Fibroblast of the aortic adventitia (primary cell): ENCODE data around the gene IFITM1. TPM values are rescaled to one million over a fixed set of nuclear protein-coding genes. Genes with fewer than 3 reads are reported as not detected.

Experiments
- DNase-seq: peaks from one replicate; pipeline ENCODE4 v3.0.0-alpha.2; 2010; ENCODE audit warnings: low read depth
- H3K4me3 ChIP-seq: 2 replicates; pipeline ENCODE4 v1.5.1; 2011; ENCODE audit warnings: low read depth, mild to moderate bottlenecking, control low read depth, low read length, moderate library complexity
- total RNA-seq: library from RNA; depleted of rRNA; stranded (reverse); fragments of >200 nt; gene quantifications from 2 replicates; pipeline ENCODE4 v1.2.3, GENCODE V29; 2012; ENCODE audit warnings: low replicate concordance
- TF ChIP-seq, protein P1 (sequence below): IDR thresholded peaks from 2 replicates; pipeline ENCODE4 v1.5.1; 2011; ENCODE audit warnings: mild to moderate bottlenecking, low read length, control low read depth, inconsistent platforms; ENCODE audit not compliant: insufficient read depth

The IFITM1 gene
- total RNA-seq, 1 donor, result 24.2 TPM

GRCh38 chr11:271319-271715 is 42.5 kb upstream of the IFITM1 start:
- DNase-seq, result no peak
- H3K4me3 ChIP-seq, result no peak overlapping the region
- TF ChIP-seq, protein P1, sequence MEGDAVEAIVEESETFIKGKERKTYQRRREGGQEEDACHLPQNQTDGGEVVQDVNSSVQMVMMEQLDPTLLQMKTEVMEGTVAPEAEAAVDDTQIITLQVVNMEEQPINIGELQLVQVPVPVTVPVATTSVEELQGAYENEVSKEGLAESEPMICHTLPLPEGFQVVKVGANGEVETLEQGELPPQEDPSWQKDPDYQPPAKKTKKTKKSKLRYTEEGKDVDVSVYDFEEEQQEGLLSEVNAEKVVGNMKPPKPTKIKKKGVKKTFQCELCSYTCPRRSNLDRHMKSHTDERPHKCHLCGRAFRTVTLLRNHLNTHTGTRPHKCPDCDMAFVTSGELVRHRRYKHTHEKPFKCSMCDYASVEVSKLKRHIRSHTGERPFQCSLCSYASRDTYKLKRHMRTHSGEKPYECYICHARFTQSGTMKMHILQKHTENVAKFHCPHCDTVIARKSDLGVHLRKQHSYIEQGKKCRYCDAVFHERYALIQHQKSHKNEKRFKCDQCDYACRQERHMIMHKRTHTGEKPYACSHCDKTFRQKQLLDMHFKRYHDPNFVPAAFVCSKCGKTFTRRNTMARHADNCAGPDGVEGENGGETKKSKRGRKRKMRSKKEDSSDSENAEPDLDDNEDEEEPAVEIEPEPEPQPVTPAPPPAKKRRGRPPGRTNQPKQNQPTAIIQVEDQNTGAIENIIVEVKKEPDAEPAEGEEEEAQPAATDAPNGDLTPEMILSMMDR, result no peak

- no peak overlapping the region for H3K4me3 ChIP-seq
- no peak for DNase-seq
- TF ChIP-seq, protein P1, result no peak
These were observed 41.5 kb upstream of the IFITM1 start for GRCh38 chr11:272195-272930.

GRCh38 chr11:272931-273198 is 41.0 kb upstream of the IFITM1 start:
- TF ChIP-seq, protein P1, result no peak
- DNase-seq, result no peak
- H3K4me3 ChIP-seq, result no peak overlapping the region

DNA sequence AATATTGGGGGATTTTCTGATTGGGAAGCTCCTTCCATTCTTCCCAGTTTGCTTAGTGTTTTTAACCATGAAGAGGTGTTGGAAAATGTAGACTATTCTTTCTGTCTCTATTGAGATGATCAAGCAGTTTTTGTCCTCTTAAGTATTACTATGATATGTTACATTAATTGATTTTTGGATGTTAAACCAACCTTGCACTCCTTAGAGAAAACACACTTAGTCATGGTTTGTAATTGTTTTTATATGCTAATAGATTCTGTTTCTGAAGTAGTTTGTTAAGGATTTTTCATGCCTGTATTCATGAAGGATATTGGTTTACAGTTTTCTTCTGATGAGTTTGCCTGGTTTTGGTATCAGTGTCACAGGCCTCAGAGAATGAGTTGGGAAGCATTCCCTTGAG is 37.6 kb upstream of the IFITM1 start:
- no peak for DNase-seq
- TF ChIP-seq, protein P1, result no peak
- H3K4me3 ChIP-seq, result no peak overlapping the region

DNA sequence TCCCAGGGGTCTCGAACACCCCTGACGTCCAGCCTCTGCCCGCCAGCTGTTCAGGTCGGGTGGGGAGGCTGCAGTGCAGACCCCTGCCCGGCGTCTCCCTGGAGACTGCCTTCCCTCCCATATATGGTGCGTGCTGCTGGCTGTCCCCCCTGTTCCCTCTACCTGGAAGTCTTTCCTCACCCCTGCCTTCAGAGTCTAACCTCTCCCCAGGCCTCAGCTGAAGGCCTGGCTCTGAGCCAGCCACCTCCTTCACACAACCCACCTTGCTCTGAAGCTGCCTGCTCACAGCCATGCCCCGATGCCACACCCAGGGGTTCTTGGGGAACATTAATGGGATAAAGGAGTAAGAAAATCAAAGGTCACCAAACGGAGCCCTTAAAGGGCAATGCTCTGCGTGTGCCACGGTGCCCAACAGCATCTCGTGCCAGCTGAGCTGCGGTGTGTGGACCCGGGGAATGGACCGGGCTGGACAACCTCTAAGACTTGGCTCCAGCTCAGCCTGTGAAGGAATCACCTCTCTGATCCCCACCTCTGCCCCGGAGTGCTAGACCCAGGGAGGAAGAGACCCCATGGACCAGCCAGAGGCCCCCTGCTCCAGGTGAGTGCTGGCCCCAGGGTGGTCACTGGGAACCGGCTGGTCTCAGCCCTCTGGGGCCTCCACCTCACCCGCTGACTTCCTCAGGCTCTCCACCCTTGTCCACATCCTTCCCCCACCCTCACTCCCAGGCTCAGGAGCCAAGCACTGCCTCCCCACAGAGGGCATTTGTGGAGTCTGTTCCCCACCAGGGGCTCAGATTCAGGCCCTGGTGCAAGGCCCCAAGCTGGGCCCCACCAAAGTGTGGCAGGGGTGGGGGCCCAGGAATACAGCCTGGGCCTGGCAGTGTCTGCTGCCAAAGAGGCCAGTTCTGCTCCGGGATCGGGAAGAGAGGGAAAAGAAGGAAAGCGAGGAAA is 35.6 kb upstream of the IFITM1 start, which contains the start of gene NLRP6:
Gene NLRP6, plus strand, starts transcription at position 407 of the 951 bp plus-strand sequence. Its CDS starts 163 bp downstream, at position 570.
- TF ChIP-seq, protein P1, result no peak
- DNase-seq, result no peak
- no peak within 1 kb of the TSS for H3K4me3 ChIP-seq

DNA sequence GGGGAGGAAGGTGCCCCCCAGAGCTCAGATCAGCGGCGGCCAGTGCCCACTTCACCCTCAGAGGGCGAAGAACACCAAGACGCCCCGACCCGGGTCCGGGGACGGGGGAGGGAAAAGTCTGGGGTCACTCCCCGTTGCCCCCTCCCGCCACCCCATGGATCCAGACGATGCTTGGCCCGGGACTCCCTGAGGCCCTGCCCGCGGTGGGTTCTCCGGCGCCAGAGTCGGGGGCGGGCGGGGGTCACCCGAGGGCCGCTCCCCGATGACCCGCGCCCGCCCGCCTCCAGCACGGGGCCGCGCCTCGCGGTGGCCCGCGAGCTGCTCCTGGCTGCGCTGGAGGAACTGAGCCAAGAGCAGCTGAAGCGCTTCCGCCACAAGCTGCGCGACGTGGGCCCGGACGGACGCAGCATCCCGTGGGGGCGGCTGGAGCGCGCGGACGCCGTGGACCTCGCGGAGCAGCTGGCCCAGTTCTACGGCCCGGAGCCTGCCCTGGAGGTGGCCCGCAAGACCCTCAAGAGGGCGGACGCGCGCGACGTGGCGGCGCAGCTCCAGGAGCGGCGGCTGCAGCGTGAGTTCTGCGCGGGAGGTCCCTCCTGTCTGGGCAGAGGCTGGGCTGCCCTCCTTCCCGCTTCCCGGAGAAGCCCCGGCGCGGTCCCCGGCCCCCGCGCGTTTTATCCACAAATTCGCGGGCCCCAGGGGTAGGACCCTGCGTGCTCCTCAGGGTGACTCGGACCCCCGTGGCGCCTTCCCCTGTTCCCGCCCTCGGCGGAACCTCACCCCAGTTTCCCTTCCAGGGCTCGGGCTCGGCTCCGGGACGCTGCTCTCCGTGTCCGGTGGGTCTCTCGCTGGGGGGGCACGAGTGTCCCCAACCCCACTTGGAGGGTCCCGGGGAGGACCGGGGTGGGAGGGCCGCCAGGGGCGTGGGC is 34.5 kb upstream of the IFITM1 start:
- TF ChIP-seq, protein P1, result no peak
- H3K4me3 ChIP-seq, result no peak overlapping the region
- DNase-seq, result no peak
